WTC11 (cell line): Measurements from ENCODE around the gene ALDOA.

Experiments
- ATF1 ChIP-seq: sonication (generic); formaldehyde crosslinking; IDR thresholded peaks from 2 replicates; pipeline ENCODE4 v1.8.1; 2023; ENCODE audit warnings: mild to moderate bottlenecking, moderate library complexity, missing genetic modification reagents
- ATF2 ChIP-seq: sonication (generic); formaldehyde crosslinking; IDR thresholded peaks from 2 replicates; pipeline ENCODE4 v1.8.1; 2022; ENCODE audit warnings: low read depth, missing genetic modification reagents, borderline replicate concordance
- HMGXB4 ChIP-seq: sonication (generic); formaldehyde crosslinking; IDR thresholded peaks from 2 replicates; pipeline ENCODE4 v1.8.1; 2023; ENCODE audit warnings: mild to moderate bottlenecking, moderate library complexity, missing genetic modification reagents
- USF1 ChIP-seq: sonication (generic); formaldehyde crosslinking; IDR thresholded peaks from 2 replicates; pipeline ENCODE4 v1.8.0; 2022; ENCODE audit warnings: mild to moderate bottlenecking, missing genetic modification reagents
- ZMAT4 ChIP-seq: fragments of 250-450 bp; sonication (Bioruptor Pico); IDR thresholded peaks from 2 replicates; pipeline ENCODE4 v1.9.0; 2021; ENCODE audit warnings: mild to moderate bottlenecking
- ZNF423 ChIP-seq: fragments of 250-450 bp; sonication (Bioruptor Pico); IDR thresholded peaks from 2 replicates; pipeline ENCODE4 v2.1.2; 2022; ENCODE audit warnings: mild to moderate bottlenecking, moderate library complexity
- ZNF671 ChIP-seq: fragments of 250-450 bp; sonication (Bioruptor Pico); IDR thresholded peaks from 2 replicates; pipeline ENCODE4 v1.8.0; 2021; ENCODE audit warnings: mild to moderate bottlenecking
- TF ChIP-seq, protein P1 (sequence below): sonication (generic); formaldehyde crosslinking; IDR thresholded peaks from 2 replicates; pipeline ENCODE4 v1.8.0; 2023; ENCODE audit warnings: missing genetic modification reagents
- TF ChIP-seq, protein P2 (sequence below): fragments of 200-600 bp; IDR thresholded peaks from 2 replicates; pipeline ENCODE4 v1.8.0; 2022; ENCODE audit warnings: antibody characterized with exemption
- TF ChIP-seq, protein P3 (sequence below): fragments of 250-450 bp; sonication (Bioruptor Pico); IDR thresholded peaks from 2 replicates; pipeline ENCODE4 v1.8.0; 2021; ENCODE audit warnings: mild to moderate bottlenecking
- TF ChIP-seq, protein P4 (sequence below): sonication (generic); formaldehyde crosslinking; IDR thresholded peaks from 2 replicates; pipeline ENCODE4 v1.8.1; 2023; ENCODE audit warnings: mild to moderate bottlenecking, missing genetic modification reagents, moderate library complexity

- TF ChIP-seq, protein P1, sequence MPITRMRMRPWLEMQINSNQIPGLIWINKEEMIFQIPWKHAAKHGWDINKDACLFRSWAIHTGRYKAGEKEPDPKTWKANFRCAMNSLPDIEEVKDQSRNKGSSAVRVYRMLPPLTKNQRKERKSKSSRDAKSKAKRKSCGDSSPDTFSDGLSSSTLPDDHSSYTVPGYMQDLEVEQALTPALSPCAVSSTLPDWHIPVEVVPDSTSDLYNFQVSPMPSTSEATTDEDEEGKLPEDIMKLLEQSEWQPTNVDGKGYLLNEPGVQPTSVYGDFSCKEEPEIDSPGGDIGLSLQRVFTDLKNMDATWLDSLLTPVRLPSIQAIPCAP (CRISPR knock-in tag) = no peak
- TF ChIP-seq HMGXB4 (no peak), USF1 (CRISPR knock-in tag) (no peak), ATF1 (CRISPR knock-in tag) (no peak), ZNF423 (no peak), ATF2 (CRISPR knock-in tag) (no peak), ZNF671 (CRISPR knock-in tag) (no peak), ZMAT4 (no peak)
- TF ChIP-seq, protein P2, sequence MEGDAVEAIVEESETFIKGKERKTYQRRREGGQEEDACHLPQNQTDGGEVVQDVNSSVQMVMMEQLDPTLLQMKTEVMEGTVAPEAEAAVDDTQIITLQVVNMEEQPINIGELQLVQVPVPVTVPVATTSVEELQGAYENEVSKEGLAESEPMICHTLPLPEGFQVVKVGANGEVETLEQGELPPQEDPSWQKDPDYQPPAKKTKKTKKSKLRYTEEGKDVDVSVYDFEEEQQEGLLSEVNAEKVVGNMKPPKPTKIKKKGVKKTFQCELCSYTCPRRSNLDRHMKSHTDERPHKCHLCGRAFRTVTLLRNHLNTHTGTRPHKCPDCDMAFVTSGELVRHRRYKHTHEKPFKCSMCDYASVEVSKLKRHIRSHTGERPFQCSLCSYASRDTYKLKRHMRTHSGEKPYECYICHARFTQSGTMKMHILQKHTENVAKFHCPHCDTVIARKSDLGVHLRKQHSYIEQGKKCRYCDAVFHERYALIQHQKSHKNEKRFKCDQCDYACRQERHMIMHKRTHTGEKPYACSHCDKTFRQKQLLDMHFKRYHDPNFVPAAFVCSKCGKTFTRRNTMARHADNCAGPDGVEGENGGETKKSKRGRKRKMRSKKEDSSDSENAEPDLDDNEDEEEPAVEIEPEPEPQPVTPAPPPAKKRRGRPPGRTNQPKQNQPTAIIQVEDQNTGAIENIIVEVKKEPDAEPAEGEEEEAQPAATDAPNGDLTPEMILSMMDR = no peak
- TF ChIP-seq, protein P3, sequence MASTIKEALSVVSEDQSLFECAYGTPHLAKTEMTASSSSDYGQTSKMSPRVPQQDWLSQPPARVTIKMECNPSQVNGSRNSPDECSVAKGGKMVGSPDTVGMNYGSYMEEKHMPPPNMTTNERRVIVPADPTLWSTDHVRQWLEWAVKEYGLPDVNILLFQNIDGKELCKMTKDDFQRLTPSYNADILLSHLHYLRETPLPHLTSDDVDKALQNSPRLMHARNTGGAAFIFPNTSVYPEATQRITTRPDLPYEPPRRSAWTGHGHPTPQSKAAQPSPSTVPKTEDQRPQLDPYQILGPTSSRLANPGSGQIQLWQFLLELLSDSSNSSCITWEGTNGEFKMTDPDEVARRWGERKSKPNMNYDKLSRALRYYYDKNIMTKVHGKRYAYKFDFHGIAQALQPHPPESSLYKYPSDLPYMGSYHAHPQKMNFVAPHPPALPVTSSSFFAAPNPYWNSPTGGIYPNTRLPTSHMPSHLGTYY (CRISPR knock-in tag) = no peak
- TF ChIP-seq, protein P4, sequence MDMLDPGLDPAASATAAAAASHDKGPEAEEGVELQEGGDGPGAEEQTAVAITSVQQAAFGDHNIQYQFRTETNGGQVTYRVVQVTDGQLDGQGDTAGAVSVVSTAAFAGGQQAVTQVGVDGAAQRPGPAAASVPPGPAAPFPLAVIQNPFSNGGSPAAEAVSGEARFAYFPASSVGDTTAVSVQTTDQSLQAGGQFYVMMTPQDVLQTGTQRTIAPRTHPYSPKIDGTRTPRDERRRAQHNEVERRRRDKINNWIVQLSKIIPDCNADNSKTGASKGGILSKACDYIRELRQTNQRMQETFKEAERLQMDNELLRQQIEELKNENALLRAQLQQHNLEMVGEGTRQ (CRISPR knock-in tag) = no peak
Observed at GRCh38 chr16:30094541-30095165, 29.1 kb downstream of the ALDOA start.
